ENCODE data around the gene ZBTB45.
"Not testable (repeated sequence)": the region's sequence is repeated elsewhere in the genome, so short reads cannot be mapped to it uniquely, and the experiment has no call there.

Gene ZBTB45

DNA sequence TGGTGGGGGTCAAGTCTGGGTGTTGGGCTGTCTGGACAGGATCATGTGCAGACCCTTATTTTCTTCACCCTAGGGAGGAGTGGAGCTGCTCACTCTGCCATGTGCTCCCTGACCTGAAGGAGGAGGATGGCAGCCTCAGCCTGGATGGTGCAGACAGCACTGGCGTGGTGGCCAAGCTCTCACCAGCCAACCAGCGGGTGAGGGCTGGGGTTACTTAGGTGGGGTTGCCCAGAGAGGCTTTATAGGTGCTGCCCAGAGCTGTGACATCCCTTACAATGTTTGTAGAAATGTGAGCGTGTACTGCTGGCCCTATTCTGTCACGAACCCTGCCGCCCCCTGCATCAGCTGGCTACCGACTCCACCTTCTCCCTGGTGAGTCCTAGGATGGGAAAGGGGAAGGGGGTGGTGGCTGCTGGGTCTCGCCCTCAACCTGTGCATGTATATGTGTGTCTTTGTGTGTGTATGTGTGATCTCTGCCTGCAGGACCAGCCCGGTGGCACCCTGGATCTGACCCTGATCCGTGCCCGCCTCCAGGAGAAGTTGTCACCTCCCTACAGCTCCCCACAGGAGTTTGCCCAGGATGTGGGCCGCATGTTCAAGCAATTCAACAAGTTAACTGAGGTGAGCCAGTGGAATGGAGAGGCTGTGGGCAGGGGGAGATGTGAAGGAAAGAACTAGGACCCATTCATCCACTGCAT, 30.2 kb upstream of the ZBTB45 start:
- H3K4me1 ChIP-seq (ENCODE audit: insufficient read depth, low read length): no peaks in the 10 kb centered on the region
- peaks cover 40% of the 10 kb centered on the region for H3K36me3 ChIP-seq (ENCODE audit: insufficient read depth, low read length)
- no peaks in the 10 kb centered on the region for H3K9me3 ChIP-seq (ENCODE audit: control insufficient read depth, insufficient read depth, low read length)
- H3K9ac ChIP-seq (ENCODE audit: low read depth, low read length): no peak overlapping the region

DNA sequence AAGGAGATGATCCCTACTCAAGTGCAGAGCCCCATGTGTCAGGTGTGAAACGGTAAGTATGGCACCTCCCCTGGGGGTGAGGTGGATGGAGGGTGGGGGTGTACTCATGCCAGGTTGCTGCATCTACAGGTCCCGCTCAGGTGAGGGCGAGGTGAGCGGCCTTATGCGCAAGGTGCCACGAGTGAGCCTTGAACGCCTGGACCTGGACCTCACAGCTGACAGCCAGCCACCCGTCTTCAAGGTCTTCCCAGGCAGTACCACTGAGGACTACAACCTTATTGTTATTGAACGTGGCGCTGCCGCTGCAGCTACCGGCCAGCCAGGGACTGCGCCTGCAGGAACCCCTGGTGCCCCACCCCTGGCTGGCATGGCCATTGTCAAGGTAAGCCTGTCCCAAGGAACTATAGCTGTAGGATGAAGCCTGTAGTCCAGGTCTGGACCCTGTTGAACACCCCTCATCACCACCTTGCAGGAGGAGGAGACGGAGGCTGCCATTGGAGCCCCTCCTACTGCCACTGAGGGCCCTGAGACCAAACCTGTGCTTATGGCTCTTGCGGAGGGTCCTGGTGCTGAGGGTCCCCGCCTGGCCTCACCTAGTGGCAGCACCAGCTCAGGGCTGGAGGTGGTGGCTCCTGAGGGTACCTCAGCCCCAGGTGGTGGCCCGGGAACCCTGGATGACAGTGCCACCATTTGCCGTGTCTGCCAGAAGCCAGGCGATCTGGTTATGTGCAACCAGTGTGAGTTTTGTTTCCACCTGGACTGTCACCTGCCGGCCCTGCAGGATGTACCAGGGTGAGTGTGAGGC, 29.5 kb upstream of the ZBTB45 start:
- Histone ChIP-seq H3K36me3 (ENCODE audit: insufficient read depth, low read length) (peaks cover 40% of the 10 kb centered on the region), H3K4me1 (ENCODE audit: insufficient read depth, low read length) (no peaks in the 10 kb centered on the region), H3K9me3 (ENCODE audit: control insufficient read depth, insufficient read depth, low read length) (no peaks in the 10 kb centered on the region)

DNA sequence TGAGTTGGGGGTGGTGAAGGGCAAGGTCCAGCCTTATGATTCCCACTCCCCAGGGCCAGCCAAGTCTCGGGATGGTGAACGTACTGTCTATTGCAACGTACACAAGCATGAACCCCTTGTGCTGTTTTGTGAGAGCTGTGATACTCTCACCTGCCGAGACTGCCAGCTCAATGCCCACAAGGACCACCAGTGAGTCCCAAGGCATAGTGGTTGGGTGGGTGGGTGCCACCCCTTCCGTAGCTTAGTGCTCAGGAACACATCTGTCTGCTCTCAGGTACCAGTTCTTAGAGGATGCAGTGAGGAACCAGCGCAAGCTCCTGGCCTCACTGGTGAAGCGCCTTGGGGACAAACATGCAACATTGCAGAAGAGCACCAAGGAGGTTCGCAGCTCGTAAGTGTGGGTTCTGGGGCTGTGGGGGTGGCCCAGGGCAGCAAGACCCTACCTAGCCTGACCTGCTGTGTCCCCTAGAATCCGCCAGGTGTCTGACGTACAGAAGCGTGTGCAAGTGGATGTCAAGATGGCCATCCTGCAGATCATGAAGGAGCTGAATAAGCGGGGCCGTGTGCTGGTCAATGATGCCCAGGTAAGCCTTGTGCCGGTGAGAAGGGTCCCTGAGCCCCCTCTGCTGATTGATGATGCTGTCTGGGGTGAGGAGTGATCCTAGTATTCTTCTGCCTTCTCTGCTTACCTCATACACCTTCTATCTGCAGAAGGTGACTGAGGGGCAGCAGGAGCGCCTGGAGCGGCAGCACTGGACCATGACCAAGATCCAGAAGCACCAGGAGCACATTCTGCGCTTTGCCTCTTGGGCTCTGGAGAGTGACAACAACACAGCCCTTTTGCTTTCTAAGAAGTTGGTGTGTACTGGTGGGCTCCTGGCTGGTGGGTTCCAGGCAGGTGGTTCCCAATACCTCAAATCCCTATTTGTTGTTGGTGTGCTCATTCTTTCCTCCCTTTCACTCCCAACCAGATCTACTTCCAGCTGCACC, 28.0 kb upstream of the ZBTB45 start:
- Histone ChIP-seq H3K4me1 (ENCODE audit: insufficient read depth, low read length) (no peaks in the 10 kb centered on the region), H3K36me3 (ENCODE audit: insufficient read depth, low read length) (peaks cover 40% of the 10 kb centered on the region), H3K9ac (ENCODE audit: low read depth, low read length) (no peak overlapping the region), H3K9me3 (ENCODE audit: control insufficient read depth, insufficient read depth, low read length) (no peaks in the 10 kb centered on the region)

More for the DNA sequence above, 29.5 kb upstream of the ZBTB45 start:
- no peak overlapping the region for H3K9ac ChIP-seq (ENCODE audit: low read depth, low read length)

DNA sequence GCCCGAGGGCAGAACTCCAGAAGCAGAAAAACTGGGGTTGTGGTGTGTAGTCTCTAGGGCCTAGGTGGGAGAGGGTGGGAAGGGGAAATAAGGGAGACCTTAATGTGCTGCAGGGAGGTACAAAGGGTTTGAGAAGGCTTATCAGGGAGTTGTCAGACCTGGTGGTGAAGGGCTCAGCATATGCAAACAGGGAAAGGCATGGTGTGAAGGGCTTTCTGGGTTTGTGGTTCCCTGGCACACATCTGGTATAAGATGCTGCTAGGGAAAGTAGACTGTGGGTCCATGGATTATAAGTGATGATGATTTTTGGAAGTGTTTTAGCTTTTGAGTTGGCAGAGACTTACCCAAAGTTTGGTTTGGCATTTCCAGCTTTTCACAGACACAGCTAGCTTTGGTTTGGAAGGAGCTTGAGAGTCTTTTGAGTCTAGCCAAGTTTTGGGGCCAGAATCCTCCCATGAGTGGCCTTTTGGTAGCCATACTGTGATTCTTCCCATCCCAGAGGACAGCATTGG, 26.5 kb upstream of the ZBTB45 start:
- peaks cover 33% of the 10 kb centered on the region for H3K36me3 ChIP-seq (ENCODE audit: insufficient read depth, low read length)
- no peaks in the 10 kb centered on the region for H3K9me3 ChIP-seq (ENCODE audit: control insufficient read depth, insufficient read depth, low read length)
- H3K9ac ChIP-seq (ENCODE audit: low read depth, low read length): peak overlapping the region; percentile 89
- H3K4me1 ChIP-seq (ENCODE audit: insufficient read depth, low read length): no peaks in the 10 kb centered on the region

DNA sequence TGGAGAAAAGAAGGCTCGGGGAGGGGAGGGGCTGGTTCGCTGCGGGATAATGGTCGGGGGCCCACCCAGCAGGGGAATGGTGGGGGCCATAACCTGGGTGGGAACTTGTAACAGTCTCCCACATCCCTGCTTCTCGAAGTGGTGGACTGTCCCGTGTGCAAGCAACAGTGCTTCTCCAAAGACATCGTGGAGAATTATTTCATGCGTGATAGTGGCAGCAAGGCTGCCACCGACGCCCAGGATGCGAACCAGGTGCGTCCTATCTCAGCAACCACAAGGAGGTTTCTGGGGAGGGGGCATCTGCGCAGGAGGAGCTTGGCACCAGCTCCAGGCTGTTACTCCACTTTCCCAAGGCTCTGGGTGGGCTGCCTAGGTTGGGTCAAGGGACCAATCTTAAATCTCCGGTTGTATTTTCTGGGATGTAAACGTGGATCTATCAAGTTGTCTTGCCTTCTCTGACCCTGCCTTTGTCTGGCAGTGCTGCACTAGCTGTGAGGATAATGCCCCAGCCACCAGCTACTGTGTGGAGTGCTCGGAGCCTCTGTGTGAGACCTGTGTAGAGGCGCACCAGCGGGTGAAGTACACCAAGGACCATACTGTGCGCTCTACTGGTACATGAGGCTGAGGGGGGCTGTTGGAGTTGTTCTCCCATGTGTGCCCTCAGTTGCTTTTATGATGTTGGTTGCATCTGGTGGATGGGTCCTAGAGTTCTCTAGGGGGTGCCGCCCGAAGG, 25.8 kb upstream of the ZBTB45 start:
- H3K4me1 ChIP-seq (ENCODE audit: insufficient read depth, low read length): no peaks in the 10 kb centered on the region
- peak overlapping the region; percentile 89 for H3K9ac ChIP-seq (ENCODE audit: low read depth, low read length)
- H3K9me3 ChIP-seq (ENCODE audit: control insufficient read depth, insufficient read depth, low read length): no peaks in the 10 kb centered on the region
- peaks cover 30% of the 10 kb centered on the region for H3K36me3 ChIP-seq (ENCODE audit: insufficient read depth, low read length)

DNA sequence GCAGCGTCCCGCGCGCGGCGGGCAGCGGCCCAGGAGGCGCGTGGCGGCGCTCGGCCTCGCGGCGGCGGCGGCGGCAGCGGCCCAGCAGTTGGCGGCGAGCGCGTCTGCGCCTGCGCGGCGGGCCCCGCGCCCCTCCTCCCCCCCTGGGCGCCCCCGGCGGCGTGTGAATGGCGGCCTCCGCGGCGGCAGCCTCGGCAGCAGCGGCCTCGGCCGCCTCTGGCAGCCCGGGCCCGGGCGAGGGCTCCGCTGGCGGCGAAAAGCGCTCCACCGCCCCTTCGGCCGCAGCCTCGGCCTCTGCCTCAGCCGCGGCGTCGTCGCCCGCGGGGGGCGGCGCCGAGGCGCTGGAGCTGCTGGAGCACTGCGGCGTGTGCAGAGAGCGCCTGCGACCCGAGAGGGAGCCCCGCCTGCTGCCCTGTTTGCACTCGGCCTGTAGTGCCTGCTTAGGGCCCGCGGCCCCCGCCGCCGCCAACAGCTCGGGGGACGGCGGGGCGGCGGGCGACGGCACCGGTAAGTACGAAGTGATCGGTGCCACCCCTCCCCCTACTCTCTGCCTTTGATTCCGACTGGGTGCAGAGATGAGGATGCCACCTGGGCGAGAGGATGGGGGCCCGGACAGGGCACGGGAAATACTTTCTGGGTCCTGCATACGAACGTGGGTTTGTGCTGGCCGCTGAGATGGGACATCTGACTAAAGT, 25.1 kb upstream of the ZBTB45 start:
- H3K4me1 ChIP-seq (ENCODE audit: insufficient read depth, low read length): no peaks in the 10 kb centered on the region
- no peaks in the 10 kb centered on the region for H3K9me3 ChIP-seq (ENCODE audit: control insufficient read depth, insufficient read depth, low read length)
- H3K9ac ChIP-seq (ENCODE audit: low read depth, low read length): peak overlapping the region; percentile 89
- peaks cover 29% of the 10 kb centered on the region for H3K36me3 ChIP-seq (ENCODE audit: insufficient read depth, low read length)

- H3K9ac ChIP-seq (ENCODE audit: low read depth, low read length): peak within 1 kb of the TSS; percentile 89
- H3K36me3 ChIP-seq (ENCODE audit: insufficient read depth, low read length): peaks cover 22% of the 10 kb centered on the region
- H3K4me1 ChIP-seq (ENCODE audit: insufficient read depth, low read length): no peaks in the 10 kb centered on the region
- H3K9me3 ChIP-seq (ENCODE audit: control insufficient read depth, insufficient read depth, low read length): no peaks in the 10 kb centered on the region
Measured at GRCh38 chr19:58543826-58544590, 24.4 kb upstream of the ZBTB45 start, which contains the start of gene TRIM28. TRIM28 (plus strand) TSS chr19:58544064; CDS start chr19:58544758, 694 bp downstream.

- Histone ChIP-seq H3K36me3 (ENCODE audit: insufficient read depth, low read length) (peaks cover 15% of the 10 kb centered on the region), H3K9ac (ENCODE audit: low read depth, low read length) (peak overlapping the region; percentile 89; the same call in 1 of the 2 replicates)
- H3K4me1 ChIP-seq (ENCODE audit: insufficient read depth, low read length); H3K9me3 ChIP-seq (ENCODE audit: control insufficient read depth, insufficient read depth, low read length): not testable (repeated sequence)
Measured at GRCh38 chr19:58542641-58543372, 23.2 kb upstream of the ZBTB45 start.

- peak overlapping the region; percentile 55; the same call in 1 of the 2 replicates for H3K9ac ChIP-seq (ENCODE audit: low read depth, low read length)
- H3K9me3 ChIP-seq (ENCODE audit: control insufficient read depth, insufficient read depth, low read length); H3K36me3 ChIP-seq (ENCODE audit: insufficient read depth, low read length); H3K4me1 ChIP-seq (ENCODE audit: insufficient read depth, low read length): not testable (repeated sequence)
Measured at GRCh38 chr19:58539169-58539559, 19.6 kb upstream of the ZBTB45 start.

- H3K4me1 ChIP-seq (ENCODE audit: insufficient read depth, low read length): no peaks in the 10 kb centered on the region; the same call in 1 of the 2 replicates
- H3K9ac ChIP-seq (ENCODE audit: low read depth, low read length): peak overlapping the region; percentile 55
- H3K36me3 ChIP-seq (ENCODE audit: insufficient read depth, low read length): no peaks in the 10 kb centered on the region
- H3K9me3 ChIP-seq (ENCODE audit: control insufficient read depth, insufficient read depth, low read length): no peaks in the 10 kb centered on the region
Measured at GRCh38 chr19:58538257-58539168, 18.9 kb upstream of the ZBTB45 start.

Measured in ES-I3 (cell line).